ENCODE data around the gene SAMD10.

The SAMD10 gene

DNA sequence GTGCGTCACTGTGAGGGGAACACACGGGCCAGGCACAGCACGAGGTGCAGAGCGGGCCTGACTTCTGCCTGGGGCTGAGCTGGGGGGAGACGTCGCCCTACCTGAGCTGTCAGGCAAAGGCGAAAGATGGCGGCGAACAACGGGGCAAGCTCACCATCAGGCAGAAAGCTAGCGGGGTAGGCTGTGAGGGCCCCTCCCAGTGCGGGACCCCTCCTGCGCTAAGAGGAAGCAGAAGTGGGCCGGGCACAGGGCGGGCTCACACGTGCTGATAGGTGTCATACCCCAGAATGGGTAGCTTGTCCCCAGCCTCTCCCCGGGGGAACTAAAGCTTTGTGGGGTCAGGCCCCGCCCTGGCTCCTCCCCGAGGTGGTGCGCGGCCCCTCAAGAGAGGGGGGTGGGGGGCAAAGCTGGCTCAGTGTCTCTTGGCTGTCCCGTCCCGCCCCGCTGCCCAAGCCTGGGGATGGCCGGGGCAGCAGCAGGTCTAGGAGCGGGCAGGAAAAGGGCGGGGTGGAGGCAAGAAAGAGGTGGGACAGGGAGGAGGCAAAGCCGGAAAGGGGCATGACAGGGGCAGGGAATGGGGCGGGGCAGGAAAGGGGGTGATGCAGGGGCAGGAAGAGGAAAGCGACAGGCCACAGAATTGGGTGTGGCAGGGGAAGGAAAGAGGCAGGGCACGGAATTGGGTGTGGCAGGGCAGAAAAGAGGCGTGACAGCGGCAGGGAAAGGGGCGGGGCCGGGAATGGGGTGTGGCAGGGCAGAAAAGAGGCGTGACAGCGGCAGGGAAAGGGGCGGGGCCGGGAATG lies 38.0 kb downstream of the SAMD10 start:
- Histone ChIP-seq H3K4me2 (ENCODE audit: low read length) (peak overlapping the region; percentile 22), H3K9ac (ENCODE audit: low read length) (peak overlapping the region; percentile 63), H3K4me3 (ENCODE audit: low read length) (no peak overlapping the region), H3K23ac (ENCODE audit: low read length) (no peak overlapping the region), H3K56ac (ENCODE audit: low read length) (peak overlapping the region; percentile 87), H4K5ac (ENCODE audit: low read length) (no peak overlapping the region), H3K4me1 (ENCODE audit: control insufficient read depth, low read depth, low read length) (peaks cover 2% of the 10 kb centered on the region), H3K27me3 (ENCODE audit: insufficient read depth, low read length, poor library complexity) (no peaks in the 10 kb centered on the region), H2AK5ac (ENCODE audit: low read length) (no peak overlapping the region), H3K36me3 (ENCODE audit: control insufficient read depth, insufficient read depth, low read length) (peaks cover 3% of the 10 kb centered on the region), H3K79me1 (ENCODE audit: low read length) (no peaks in the 10 kb centered on the region), H3K4ac (ENCODE audit: low read depth, low read length) (no peak overlapping the region), H2BK120ac (ENCODE audit: low read depth, low read length) (no peak overlapping the region), H3K27ac (ENCODE audit: low read depth, low read length) (no peak overlapping the region), H2BK15ac (replicated peaks; ENCODE audit: low read depth) (no peak overlapping the region), H3K79me2 (ENCODE audit: control insufficient read depth, insufficient read depth, low read length) (no peaks in the 10 kb centered on the region), H4K8ac (ENCODE audit: low read depth, low read length) (no peak overlapping the region), H2BK5ac (ENCODE audit: low read length) (no peak overlapping the region), H3K18ac (ENCODE audit: low read length) (no peak overlapping the region)
- WGBS (ENCODE audit: extremely low coverage, insufficient coverage, low lambda C conversion rate): no CpG with 5 or more reads among the region's 39 CpGs
- peak; percentile 97 for DNase-seq

DNA sequence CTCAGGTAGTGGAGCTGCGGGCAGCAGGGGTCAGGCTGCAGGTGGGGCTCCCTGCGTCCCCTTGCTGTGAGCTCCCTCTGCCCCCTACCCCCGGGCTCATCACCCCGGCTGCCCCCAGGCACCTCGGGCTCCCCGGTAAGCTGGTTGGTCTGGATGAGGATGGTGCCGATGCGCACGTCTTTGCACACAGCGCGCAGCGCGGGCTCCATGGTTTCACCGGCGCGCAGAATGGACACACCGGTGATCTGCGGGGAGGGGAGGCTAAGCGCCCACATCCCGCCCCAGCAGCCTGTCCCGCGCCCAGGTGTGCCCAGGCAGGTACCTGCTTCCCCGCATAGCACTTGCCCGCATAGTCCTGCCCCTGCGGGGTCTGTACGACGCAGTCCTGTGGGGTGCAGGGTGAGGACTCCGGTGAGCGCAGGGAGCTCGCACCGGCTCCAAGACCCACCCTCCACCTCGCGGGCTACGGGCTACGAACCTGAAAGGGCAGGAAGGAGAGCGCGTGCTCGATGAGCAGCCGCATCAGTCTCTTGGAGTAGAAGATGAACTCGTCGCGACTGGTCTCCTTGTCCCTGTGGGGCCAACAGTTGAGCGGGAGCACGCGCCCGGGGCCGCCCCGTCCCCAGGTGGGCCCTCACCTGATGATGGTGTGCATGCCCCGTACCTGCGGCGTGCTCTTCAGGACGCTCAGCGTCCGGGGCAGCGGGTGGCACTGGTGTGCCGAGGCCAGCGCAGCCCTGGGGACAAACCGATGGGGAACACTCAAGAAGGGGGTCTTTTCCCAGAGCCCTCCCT lies 38.8 kb downstream of the SAMD10 start:
- peaks cover 2% of the 10 kb centered on the region for H3K4me1 ChIP-seq (ENCODE audit: control insufficient read depth, low read depth, low read length)
- no peak overlapping the region for H3K4me3 ChIP-seq (ENCODE audit: low read length)
- no peak overlapping the region for H4K8ac ChIP-seq (ENCODE audit: low read depth, low read length)
- no peak overlapping the region for H3K18ac ChIP-seq (ENCODE audit: low read length)
- H2BK5ac ChIP-seq (ENCODE audit: low read length): no peak overlapping the region
- peak overlapping the region; percentile 87 for H3K56ac ChIP-seq (ENCODE audit: low read length)
- H4K5ac ChIP-seq (ENCODE audit: low read length): no peak overlapping the region
- no peak overlapping the region for H2AK5ac ChIP-seq (ENCODE audit: low read length)
- H3K79me2 ChIP-seq (ENCODE audit: control insufficient read depth, insufficient read depth, low read length): no peaks in the 10 kb centered on the region
- no peak overlapping the region for H3K27ac ChIP-seq (ENCODE audit: low read depth, low read length)
- H2BK15ac ChIP-seq (replicated peaks; ENCODE audit: low read depth): no peak overlapping the region
- no CpG with 5 or more reads among the region's 58 CpGs for WGBS (ENCODE audit: extremely low coverage, insufficient coverage, low lambda C conversion rate)
- H3K27me3 ChIP-seq (ENCODE audit: insufficient read depth, low read length, poor library complexity): no peaks in the 10 kb centered on the region
- peak overlapping the region; percentile 22 for H3K4me2 ChIP-seq (ENCODE audit: low read length)
- H3K23ac ChIP-seq (ENCODE audit: low read length): no peak overlapping the region
- H3K4ac ChIP-seq (ENCODE audit: low read depth, low read length): no peak overlapping the region
- DNase-seq: no peak
- peaks cover 3% of the 10 kb centered on the region for H3K36me3 ChIP-seq (ENCODE audit: control insufficient read depth, insufficient read depth, low read length)
- no peaks in the 10 kb centered on the region for H3K79me1 ChIP-seq (ENCODE audit: low read length)
- H3K9ac ChIP-seq (ENCODE audit: low read length): peak overlapping the region; percentile 63
- no peak overlapping the region for H2BK120ac ChIP-seq (ENCODE audit: low read depth, low read length)

DNA sequence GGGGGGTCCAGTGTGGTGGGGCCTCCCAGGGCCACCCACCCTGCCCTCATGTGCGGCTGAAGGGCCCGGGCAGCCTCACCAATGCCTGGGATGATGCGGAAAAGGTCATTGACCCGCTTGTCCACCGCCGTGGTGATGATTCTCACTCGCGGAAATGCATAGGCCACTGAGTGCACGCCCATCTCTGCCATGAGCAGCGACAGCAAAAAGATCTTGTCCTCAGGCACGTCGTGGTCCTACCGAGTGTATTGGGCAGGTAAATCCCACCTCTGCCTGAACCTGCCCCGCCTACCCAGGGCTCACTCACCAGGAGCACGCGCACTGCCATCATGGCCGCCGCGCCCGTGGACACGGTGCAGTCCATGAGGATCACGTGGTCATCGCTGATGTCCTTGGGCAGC lies 39.4 kb downstream of the SAMD10 start:
- no CpG with 5 or more reads among the region's 23 CpGs for WGBS (ENCODE audit: extremely low coverage, insufficient coverage, low lambda C conversion rate)
- no peak overlapping the region for H2BK5ac ChIP-seq (ENCODE audit: low read length)
- H3K9ac ChIP-seq (ENCODE audit: low read length): no peak overlapping the region
- no peak overlapping the region for H3K4me2 ChIP-seq (ENCODE audit: low read length)
- H3K79me2 ChIP-seq (ENCODE audit: control insufficient read depth, insufficient read depth, low read length): no peaks in the 10 kb centered on the region
- no peak overlapping the region for H3K4ac ChIP-seq (ENCODE audit: low read depth, low read length)
- no peak overlapping the region for H2BK15ac ChIP-seq (replicated peaks; ENCODE audit: low read depth)
- no peaks in the 10 kb centered on the region for H3K79me1 ChIP-seq (ENCODE audit: low read length)
- no peak overlapping the region for H3K18ac ChIP-seq (ENCODE audit: low read length)
- no peak overlapping the region for H3K4me3 ChIP-seq (ENCODE audit: low read length)
- no peak overlapping the region for H2AK5ac ChIP-seq (ENCODE audit: low read length)
- H3K27me3 ChIP-seq (ENCODE audit: insufficient read depth, low read length, poor library complexity): no peaks in the 10 kb centered on the region
- peaks cover 3% of the 10 kb centered on the region for H3K36me3 ChIP-seq (ENCODE audit: control insufficient read depth, insufficient read depth, low read length)
- peaks cover 2% of the 10 kb centered on the region for H3K4me1 ChIP-seq (ENCODE audit: control insufficient read depth, low read depth, low read length)
- H4K5ac ChIP-seq (ENCODE audit: low read length): no peak overlapping the region
- no peak overlapping the region for H3K27ac ChIP-seq (ENCODE audit: low read depth, low read length)
- H2BK120ac ChIP-seq (ENCODE audit: low read depth, low read length): no peak overlapping the region
- DNase-seq: no peak
- H3K23ac ChIP-seq (ENCODE audit: low read length): no peak overlapping the region
- H4K8ac ChIP-seq (ENCODE audit: low read depth, low read length): no peak overlapping the region
- no peak overlapping the region for H3K56ac ChIP-seq (ENCODE audit: low read length)

DNA sequence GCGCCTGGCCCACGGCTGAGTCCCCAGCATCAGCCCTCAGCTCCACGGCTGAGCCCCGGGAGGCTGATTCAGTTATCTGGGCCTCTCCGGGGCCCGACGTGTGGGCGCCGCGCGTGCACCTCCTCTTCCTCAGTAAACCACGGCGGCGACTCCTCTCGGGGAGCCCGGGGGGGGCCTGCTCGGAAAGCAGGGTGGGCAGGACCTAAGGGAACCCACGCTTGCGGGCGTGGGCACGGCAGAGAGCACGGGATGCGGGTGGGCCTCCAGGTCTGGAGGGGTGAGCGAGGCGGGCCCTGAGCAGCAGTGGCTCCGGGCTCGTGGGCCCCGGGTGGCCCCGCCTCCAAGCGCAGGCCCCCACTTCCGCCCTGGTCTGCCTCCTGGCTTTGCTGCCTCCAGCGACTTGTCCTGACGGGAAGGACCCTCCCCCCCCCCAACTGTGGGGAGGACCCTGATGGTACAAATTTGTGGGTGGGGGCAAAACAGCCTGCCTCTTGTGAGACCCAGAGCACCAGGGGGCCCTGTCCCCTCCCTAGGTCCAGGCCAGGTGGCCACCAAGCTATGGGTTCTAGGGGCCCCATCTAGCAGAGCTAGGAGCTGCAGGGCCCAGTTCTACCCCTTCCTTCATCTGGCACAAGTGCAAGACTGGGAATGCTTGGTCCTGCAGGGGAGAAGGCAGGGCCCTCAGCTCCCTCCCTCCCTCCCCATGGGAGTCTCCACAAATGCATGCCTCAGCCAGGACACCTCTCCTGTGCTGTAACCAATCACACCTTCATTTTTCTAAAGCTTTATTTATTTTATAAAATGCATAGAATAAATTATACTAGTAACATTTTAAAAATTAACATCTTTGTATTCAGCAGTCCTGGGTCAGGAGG lies 40.1 kb downstream of the SAMD10 start:
- Histone ChIP-seq H3K36me3 (ENCODE audit: control insufficient read depth, insufficient read depth, low read length) (peaks cover 1% of the 10 kb centered on the region), H3K9ac (ENCODE audit: low read length) (peak overlapping the region; percentile 36), H3K4me3 (ENCODE audit: low read length) (no peak overlapping the region), H3K4ac (ENCODE audit: low read depth, low read length) (no peak overlapping the region), H4K5ac (ENCODE audit: low read length) (no peak overlapping the region), H3K56ac (ENCODE audit: low read length) (peak overlapping the region; percentile 52), H3K4me1 (ENCODE audit: control insufficient read depth, low read depth, low read length) (peaks cover 2% of the 10 kb centered on the region), H2AK5ac (ENCODE audit: low read length) (no peak overlapping the region), H2BK5ac (ENCODE audit: low read length) (no peak overlapping the region), H3K18ac (ENCODE audit: low read length) (no peak overlapping the region), H4K8ac (ENCODE audit: low read depth, low read length) (no peak overlapping the region), H3K79me2 (ENCODE audit: control insufficient read depth, insufficient read depth, low read length) (no peaks in the 10 kb centered on the region), H3K4me2 (ENCODE audit: low read length) (peak overlapping the region; percentile 19), H3K79me1 (ENCODE audit: low read length) (no peaks in the 10 kb centered on the region), H3K23ac (ENCODE audit: low read length) (no peak overlapping the region), H2BK120ac (ENCODE audit: low read depth, low read length) (no peak overlapping the region), H3K27ac (ENCODE audit: low read depth, low read length) (no peak overlapping the region), H2BK15ac (replicated peaks; ENCODE audit: low read depth) (no peak overlapping the region), H3K27me3 (ENCODE audit: insufficient read depth, low read length, poor library complexity) (no peaks in the 10 kb centered on the region)
- DNase-seq: no peak
- no CpG with 5 or more reads among the region's 33 CpGs for WGBS (ENCODE audit: extremely low coverage, insufficient coverage, low lambda C conversion rate)

DNA sequence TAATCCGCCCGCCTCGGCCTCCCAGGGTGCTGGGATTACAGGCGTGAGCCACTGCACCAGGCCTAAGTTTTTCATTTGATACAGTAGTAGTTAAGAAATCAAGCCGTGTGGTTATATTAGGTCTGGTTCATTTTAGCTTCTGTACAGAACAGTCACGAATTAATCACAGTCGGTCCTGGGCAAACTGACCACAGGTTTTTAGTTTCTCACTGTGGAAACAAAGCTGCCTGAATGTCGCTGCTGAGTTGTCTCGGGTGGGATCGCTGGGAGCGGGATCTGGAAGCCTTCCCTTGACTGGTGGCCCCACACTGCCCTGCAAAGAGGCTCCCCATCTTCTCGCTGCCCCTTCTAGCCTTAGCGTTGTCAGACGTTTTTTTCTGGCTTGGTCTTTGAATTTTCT lies 41.8 kb downstream of the SAMD10 start:
- no peak overlapping the region for H4K5ac ChIP-seq (ENCODE audit: low read length)
- H3K18ac ChIP-seq (ENCODE audit: low read length): no peak overlapping the region
- no peak overlapping the region for H4K8ac ChIP-seq (ENCODE audit: low read depth, low read length)
- H3K4me1 ChIP-seq (ENCODE audit: control insufficient read depth, low read depth, low read length): peaks cover 2% of the 10 kb centered on the region
- H3K56ac ChIP-seq (ENCODE audit: low read length): no peak overlapping the region
- no peak overlapping the region for H3K4me2 ChIP-seq (ENCODE audit: low read length)
- H3K36me3 ChIP-seq (ENCODE audit: control insufficient read depth, insufficient read depth, low read length): no peaks in the 10 kb centered on the region
- no peak for DNase-seq
- H3K27ac ChIP-seq (ENCODE audit: low read depth, low read length): no peak overlapping the region
- no peaks in the 10 kb centered on the region for H3K27me3 ChIP-seq (ENCODE audit: insufficient read depth, low read length, poor library complexity)
- H2BK120ac ChIP-seq (ENCODE audit: low read depth, low read length): no peak overlapping the region
- no CpG with 5 or more reads among the region's 14 CpGs for WGBS (ENCODE audit: extremely low coverage, insufficient coverage, low lambda C conversion rate)
- H3K4me3 ChIP-seq (ENCODE audit: low read length): no peak overlapping the region
- no peak overlapping the region for H3K9ac ChIP-seq (ENCODE audit: low read length)
- H2BK15ac ChIP-seq (replicated peaks; ENCODE audit: low read depth): no peak overlapping the region
- no peak overlapping the region for H2AK5ac ChIP-seq (ENCODE audit: low read length)
- H2BK5ac ChIP-seq (ENCODE audit: low read length): no peak overlapping the region
- no peaks in the 10 kb centered on the region for H3K79me2 ChIP-seq (ENCODE audit: control insufficient read depth, insufficient read depth, low read length)
- H3K23ac ChIP-seq (ENCODE audit: low read length): no peak overlapping the region
- no peak overlapping the region for H3K4ac ChIP-seq (ENCODE audit: low read depth, low read length)
- H3K79me1 ChIP-seq (ENCODE audit: low read length): no peaks in the 10 kb centered on the region

Measured in mesendoderm (in vitro differentiated cells).